Amniotic stem cell (primary cell): ENCODE results near the gene STX2.
"Not testable (repeated sequence)": the region's sequence is repeated elsewhere in the genome, so short reads cannot be mapped to it uniquely, and the experiment has no call there.

Experiments
- DNase-seq: peaks from one replicate; lab custom pipeline; 2025; lab: John Stamatoyannopoulos, UW

STX2 gene

GRCh38 chr12:130838951-130839769 is at the start of gene STX2:
Gene STX2, minus strand, starts transcription at chr12:130839250. Its CDS starts 151 bp downstream, at chr12:130839099.
- DNase-seq: peak; percentile 79

DNA sequence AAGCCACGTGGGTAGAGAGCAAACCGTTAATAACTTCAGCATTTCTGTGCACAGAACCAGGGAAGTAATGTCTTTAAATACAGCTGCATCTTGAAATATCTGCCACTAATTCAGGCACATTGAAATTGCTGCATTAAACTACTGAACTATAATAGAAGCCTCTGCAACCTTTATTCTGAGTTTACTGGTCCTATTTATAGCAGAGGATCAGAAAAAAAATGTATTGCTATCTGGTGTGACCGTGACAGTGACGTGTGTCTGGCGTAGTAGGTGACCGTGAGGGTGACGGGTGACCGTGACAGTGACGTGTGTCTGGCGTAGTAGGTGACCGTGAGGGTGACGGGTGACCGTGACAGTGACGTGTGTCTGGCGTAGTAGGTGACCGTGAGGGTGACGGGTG is 48.1 kb upstream of the STX2 start:
- not testable (repeated sequence) for DNase-seq

- DNase-seq: no peak
Measured at GRCh38 chr12:130881548-130881947, 42.5 kb upstream of the STX2 start.

DNA sequence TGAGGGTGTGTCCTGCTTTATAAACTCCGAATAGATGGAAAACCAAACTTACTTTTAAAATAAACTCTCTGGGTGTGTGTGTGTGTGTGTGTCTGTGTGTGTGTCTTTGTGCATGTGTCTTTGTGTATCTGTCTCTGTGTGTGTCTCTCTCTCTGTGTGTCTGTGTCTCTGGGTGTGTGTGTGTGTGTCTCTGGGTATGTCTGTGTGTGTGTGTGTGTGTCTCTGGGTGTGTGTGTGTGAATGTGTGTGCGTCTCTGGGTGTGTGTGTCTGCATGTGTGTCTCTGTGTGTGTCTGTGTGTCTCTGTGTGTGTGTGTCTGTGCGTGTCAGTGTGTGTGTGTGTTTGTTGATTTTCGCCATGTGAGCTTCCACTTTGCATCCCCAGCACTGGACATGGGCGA is 42.0 kb upstream of the STX2 start:
- no peak for DNase-seq

GRCh38 chr12:130880411-130880885 is 41.4 kb upstream of the STX2 start:
- no peak for DNase-seq

- no peak for DNase-seq
Measured at GRCh38 chr12:130879781-130880389, 40.8 kb upstream of the STX2 start.

GRCh38 chr12:130879212-130879686 is 40.2 kb upstream of the STX2 start:
- DNase-seq: no peak

GRCh38 chr12:130878193-130879185 is 39.4 kb upstream of the STX2 start:
- DNase-seq: no peak

DNA sequence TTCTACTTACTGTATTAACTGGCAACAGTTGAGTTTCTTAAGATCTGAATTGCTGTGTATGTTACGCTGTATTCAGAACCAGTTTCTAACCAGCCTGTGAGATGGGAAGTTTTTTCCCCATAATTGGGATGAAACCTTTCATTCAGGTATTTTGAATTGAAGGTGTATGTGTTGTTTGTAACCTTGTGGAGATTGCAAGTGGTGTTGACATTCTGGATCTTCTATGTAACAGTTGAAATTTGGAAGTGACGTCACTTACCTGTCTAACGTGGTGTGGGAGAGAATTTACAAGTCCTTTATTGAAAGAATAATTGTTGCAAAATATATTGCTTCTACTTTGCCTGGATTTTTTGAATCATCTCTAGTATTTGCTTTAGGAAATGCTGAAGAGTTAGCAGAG is 38.3 kb upstream of the STX2 start:
- no peak for DNase-seq

DNA sequence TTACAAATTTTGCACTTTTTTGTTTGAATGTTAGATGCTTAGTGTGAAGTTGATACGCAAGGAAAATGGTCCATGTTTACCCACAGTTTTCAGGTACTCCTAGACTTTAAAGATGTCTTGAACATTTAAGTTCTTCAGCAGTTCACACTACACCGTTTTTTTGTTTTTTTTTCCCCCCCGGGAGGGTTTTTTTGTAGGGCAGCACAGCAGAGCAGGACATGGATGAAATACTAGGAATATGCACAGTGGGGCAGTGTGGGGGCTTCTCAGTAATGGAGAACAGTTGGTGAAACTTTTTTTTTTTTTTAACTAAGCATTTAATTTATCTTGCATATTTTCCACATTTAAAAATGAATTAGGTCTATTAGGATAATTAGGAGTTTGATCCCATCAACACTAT is 37.7 kb upstream of the STX2 start:
- DNase-seq: no peak

- no peak for DNase-seq
Measured at GRCh38 chr12:130876297-130876696, 37.2 kb upstream of the STX2 start.

- not testable (repeated sequence) for DNase-seq
Measured at GRCh38 chr12:130875708-130876107, 36.7 kb upstream of the STX2 start.

DNA sequence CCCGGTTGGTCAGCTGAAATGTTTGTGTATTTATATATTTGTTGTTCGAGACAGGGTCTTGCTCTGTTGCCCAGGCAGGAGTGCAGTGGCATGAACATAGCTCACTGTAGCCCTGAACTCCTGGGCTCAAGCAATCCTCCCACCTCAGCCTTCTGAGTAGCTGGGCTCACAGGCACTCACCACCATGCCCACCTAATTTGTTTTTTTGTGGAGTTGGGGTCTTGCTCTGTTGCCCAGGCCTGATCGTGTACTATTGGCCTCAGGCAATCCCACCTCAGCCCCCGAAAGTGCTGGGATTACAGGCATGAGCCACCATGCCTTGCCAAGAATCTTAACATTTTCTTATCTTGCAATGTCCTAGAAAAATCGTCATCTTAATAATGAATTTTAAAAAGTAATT is 36.1 kb upstream of the STX2 start:
- no peak for DNase-seq

DNA sequence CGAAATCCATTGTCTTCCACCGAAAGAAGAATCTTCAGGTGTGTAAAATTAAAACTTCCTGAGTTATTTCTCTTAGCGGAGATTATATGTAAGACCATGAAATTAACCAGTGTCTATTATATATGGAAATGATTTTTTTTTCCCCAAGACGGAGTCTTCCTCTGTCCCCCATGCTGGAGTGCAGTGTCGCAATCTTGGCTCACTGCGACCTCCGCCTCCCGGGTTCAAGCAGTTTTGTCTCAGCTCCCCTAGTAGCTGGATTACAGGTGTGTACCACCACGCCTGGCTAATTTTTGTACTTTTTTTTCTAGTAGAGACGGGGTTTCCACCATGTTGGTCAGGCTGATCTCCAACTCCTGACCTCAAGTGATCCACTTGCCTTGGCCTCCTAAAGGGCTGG is 35.6 kb upstream of the STX2 start:
- DNase-seq: no peak

- no peak for DNase-seq
Measured at GRCh38 chr12:130873825-130874224, 34.8 kb upstream of the STX2 start.

DNA sequence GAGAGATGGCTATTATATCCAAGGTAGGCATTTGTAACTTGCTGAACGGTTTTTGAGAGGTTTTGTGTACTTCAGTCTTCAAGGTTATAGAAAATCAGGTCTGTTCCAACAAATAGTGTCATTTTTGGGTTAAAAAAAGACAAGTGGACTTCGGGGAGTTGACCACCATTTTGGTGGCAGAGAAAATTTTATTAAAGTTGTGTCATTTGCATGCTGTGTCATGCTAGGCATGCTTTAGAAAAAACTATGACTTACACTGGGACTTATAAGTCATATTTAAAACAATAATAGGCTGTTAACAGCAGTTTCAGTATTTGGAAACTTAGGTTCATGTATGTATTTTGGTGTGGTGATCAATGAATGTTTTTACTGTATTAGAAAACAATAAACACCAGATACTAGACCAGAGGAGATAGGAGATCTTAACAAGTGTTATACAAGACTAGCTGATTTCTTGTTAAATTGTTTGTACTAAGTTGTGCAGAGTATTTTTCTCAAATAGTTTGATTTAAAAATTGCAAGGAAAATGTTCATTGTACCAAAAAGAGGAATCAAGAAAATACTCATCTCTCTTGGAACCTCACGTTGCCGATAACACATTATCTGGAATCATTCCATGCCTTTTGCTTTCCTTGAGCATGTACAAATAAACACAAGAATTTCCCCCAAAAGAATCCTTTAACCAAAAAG is 34.2 kb upstream of the STX2 start:
- no peak for DNase-seq

GRCh38 chr12:130872179-130873096 is 33.4 kb upstream of the STX2 start:
- DNase-seq: no peak

- DNase-seq: peak; percentile 83
Measured at GRCh38 chr12:130871286-130872178, 32.5 kb upstream of the STX2 start, which contains the start of gene RAN. Gene RAN, plus strand, starts transcription at chr12:130872066. Its CDS starts 528 bp downstream, at chr12:130872594.
